Measurements from ENCODE around the gene JDP2. TPM values are rescaled to one million over a fixed set of nuclear protein-coding genes. Genes with fewer than 3 reads are reported as not detected.

The JDP2 gene
- total RNA-seq, 1 experiment from 2014 or later, result 42.4 TPM

- DNase-seq (ENCODE audit: extremely low read depth, low read depth), result no peak
Measured at GRCh38 chr14:75504411-75504810, 76.6 kb downstream of the JDP2 start.

GRCh38 chr14:75506930-75507329 lies 79.1 kb downstream of the JDP2 start:
- DNase-seq (ENCODE audit: extremely low read depth, low read depth), result no peak

GRCh38 chr14:75510547-75510946 lies 82.7 kb downstream of the JDP2 start:
- DNase-seq (ENCODE audit: extremely low read depth, low read depth), result no peak

GRCh38 chr14:75511201-75511600 lies 83.4 kb downstream of the JDP2 start:
- no peak for DNase-seq (ENCODE audit: extremely low read depth, low read depth)

GRCh38 chr14:75513911-75514672 lies 86.3 kb downstream of the JDP2 start:
- DNase-seq (ENCODE audit: extremely low read depth, low read depth), result no peak

- no peak for DNase-seq (ENCODE audit: extremely low read depth, low read depth)
Measured at GRCh38 chr14:75514673-75515628, 87.1 kb downstream of the JDP2 start.

GRCh38 chr14:75515629-75515996 lies 87.8 kb downstream of the JDP2 start:
- no peak for DNase-seq (ENCODE audit: extremely low read depth, low read depth)

- peak; percentile 28 for DNase-seq (ENCODE audit: extremely low read depth, low read depth)
Measured at GRCh38 chr14:75518625-75519024, 90.8 kb downstream of the JDP2 start.

- DNase-seq (ENCODE audit: extremely low read depth, low read depth), result no peak
Measured at GRCh38 chr14:75519394-75519793, 91.6 kb downstream of the JDP2 start.

- no peak for DNase-seq (ENCODE audit: extremely low read depth, low read depth)
Measured at GRCh38 chr14:75519826-75520728, 92.3 kb downstream of the JDP2 start.

GRCh38 chr14:75520852-75521251 lies 93.0 kb downstream of the JDP2 start:
- no peak for DNase-seq (ENCODE audit: extremely low read depth, low read depth)

GRCh38 chr14:75521415-75522199 lies 93.8 kb downstream of the JDP2 start:
- no peak for DNase-seq (ENCODE audit: extremely low read depth, low read depth)

- no peak for DNase-seq (ENCODE audit: extremely low read depth, low read depth)
Measured at GRCh38 chr14:75522224-75522982, 94.6 kb downstream of the JDP2 start, which contains the start of gene BATF. Gene BATF (plus strand): TSS chr14:75522469. CDS start chr14:75522683, 214 bp downstream.

- DNase-seq (ENCODE audit: extremely low read depth, low read depth), result no peak
Measured at GRCh38 chr14:75522983-75523318, 95.1 kb downstream of the JDP2 start.

Other genes with a start within 250 kb of the JDP2 start
- 16.4 and 18.7 TPM in 2 replicates for gene FOS, start 149.2 kb upstream of the JDP2 start, total RNA-seq (2014; rRNA removed; shearing (Covaris generic))
- gene BATF, start 94.4 kb downstream of the JDP2 start, total RNA-seq (2014; rRNA removed; shearing (Covaris generic)), result not detected in 2 replicates
- 0.23 and 0.62 TPM in 2 replicates for gene FLVCR2, start 150.6 kb downstream of the JDP2 start, total RNA-seq (2014; rRNA removed; shearing (Covaris generic))
- gene ERG28, start 232.9 kb downstream of the JDP2 start, total RNA-seq (2014; rRNA removed; shearing (Covaris generic)), result 12.2 and 12.6 TPM in 2 replicates
- gene TTLL5, start 233.2 kb downstream of the JDP2 start, total RNA-seq (2014; rRNA removed; shearing (Covaris generic)), result 15.2 and 16.2 TPM in 2 replicates